ENCODE measurements around the gene C6.

DNA sequence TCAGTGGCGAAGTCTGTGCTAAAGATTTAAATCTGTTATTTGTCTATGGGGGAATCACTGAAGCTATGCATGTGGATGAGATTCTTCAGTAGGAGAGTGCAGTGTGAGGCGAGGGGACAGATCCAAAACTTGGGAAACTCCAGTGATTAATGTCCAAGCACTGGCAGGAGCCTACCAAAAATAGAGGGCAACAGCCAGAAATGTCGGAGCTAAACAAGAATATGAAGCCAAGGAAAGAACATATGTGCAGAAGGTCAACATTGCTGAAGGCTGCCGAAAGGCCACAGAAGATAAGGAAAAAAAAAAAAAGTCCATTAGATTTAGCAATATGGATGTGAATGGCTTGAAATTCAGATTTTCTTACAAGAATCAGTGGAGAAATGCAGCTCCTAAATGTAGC is 61.8 kb downstream of the C6 start:
- TF ChIP-seq, protein P1, sequence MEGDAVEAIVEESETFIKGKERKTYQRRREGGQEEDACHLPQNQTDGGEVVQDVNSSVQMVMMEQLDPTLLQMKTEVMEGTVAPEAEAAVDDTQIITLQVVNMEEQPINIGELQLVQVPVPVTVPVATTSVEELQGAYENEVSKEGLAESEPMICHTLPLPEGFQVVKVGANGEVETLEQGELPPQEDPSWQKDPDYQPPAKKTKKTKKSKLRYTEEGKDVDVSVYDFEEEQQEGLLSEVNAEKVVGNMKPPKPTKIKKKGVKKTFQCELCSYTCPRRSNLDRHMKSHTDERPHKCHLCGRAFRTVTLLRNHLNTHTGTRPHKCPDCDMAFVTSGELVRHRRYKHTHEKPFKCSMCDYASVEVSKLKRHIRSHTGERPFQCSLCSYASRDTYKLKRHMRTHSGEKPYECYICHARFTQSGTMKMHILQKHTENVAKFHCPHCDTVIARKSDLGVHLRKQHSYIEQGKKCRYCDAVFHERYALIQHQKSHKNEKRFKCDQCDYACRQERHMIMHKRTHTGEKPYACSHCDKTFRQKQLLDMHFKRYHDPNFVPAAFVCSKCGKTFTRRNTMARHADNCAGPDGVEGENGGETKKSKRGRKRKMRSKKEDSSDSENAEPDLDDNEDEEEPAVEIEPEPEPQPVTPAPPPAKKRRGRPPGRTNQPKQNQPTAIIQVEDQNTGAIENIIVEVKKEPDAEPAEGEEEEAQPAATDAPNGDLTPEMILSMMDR (IDR thresholded peaks at IDR 0.05): no peak
- TF ChIP-seq POLR2AphosphoS5 (IDR thresholded peaks at IDR 0.05) (no peak), POLR2A (IDR thresholded peaks at IDR 0.05) (no peak)

Measured in stomach (tissue), 4 donors.